HT-29 (cell line): Measurements from ENCODE around the gene IGFL2. TPM values are rescaled to one million over a fixed set of nuclear protein-coding genes. Genes with fewer than 3 reads are reported as not detected.
"Not testable (repeated sequence)": the region's sequence is repeated elsewhere in the genome, so short reads cannot be mapped to it uniquely, and the experiment has no call there.

Experiments
- DNase-seq: peaks from one replicate; pipeline ENCODE4 v3.0.0-alpha.2; 2015; ENCODE audit warnings: low spot score
- total RNA-seq: library from RNA; depleted of rRNA; stranded (reverse); fragments of >200 nt; shearing (Covaris generic); gene quantifications from 2 replicates; pipeline ENCODE4 v1.2.3, GENCODE V29; 2014; rRNA removed

Gene IGFL2
- 1.1 and 1.6 TPM in 2 replicates for total RNA-seq

- peak; percentile 78 for DNase-seq
Observed at GRCh38 chr19:46147791-46148288, at the start of gene IGFL2. Gene IGFL2, plus strand, starts transcription at chr19:46148238. Its CDS starts 41 bp downstream, at chr19:46148279.

DNA sequence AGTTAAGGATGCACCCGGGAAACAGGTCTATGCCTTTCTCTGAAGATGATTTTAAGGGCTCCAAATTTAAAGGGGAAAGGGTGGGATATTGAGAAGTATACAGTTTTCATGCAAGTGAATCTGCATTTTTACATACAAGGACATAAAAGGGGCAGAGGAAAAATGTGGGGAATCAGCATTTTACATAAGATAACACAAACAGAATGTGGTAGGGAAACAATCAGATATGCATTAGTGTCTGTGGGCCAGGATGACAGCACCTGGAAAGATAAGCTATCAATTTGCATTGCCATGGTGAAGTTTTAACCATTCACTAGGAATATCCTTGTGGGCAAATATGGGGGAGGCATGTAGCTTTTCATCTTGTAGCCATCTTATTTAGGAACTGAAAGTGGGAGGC lies 47.7 kb upstream of the IGFL2 start:
- DNase-seq, result no peak

GRCh38 chr19:46101293-46101692 lies 46.7 kb upstream of the IGFL2 start:
- DNase-seq, result no peak

GRCh38 chr19:46102333-46102732 lies 45.7 kb upstream of the IGFL2 start:
- DNase-seq, result not testable (repeated sequence)

DNA sequence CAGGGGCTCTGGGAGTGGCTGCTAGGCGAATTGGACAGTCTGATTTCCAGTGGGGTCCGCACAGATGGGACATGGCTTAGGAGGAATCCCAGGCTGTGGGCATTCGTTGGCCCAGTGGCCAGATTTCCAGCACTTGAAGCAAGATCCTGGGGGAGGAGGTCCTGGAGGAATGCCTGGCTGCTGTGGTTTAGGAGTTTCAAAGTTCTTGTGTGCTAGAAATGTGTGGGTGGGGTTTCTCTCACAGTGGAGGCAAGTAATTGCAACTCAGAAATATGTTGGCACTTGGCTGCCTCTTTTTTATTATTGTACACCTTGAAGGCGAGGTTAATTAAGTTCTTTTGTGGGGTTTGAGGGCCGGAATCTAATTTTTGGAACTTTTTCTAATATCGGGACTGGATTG lies 40.7 kb upstream of the IGFL2 start:
- no peak for DNase-seq

DNA sequence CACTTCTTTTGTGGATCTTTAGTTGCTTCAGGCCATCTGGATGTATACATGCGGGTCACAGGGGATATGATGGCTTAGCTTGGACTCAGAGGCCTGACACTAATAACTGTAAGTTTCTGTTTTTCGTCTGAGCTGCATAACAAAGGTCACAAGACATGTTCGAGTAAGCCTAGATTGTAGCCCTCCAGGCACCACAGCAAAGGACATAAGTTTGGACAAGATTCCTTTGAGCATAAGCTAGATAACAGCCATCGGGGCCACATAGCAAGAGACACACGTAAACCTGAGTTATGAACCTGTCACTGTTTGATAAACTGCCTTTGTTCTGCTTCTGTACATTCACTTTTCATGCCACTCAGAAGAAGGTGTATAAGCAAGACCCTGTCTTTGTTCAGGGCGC lies 38.2 kb upstream of the IGFL2 start:
- DNase-seq, result no peak

- DNase-seq, result no peak
Observed at GRCh38 chr19:46111376-46111775, 36.7 kb upstream of the IGFL2 start.

DNA sequence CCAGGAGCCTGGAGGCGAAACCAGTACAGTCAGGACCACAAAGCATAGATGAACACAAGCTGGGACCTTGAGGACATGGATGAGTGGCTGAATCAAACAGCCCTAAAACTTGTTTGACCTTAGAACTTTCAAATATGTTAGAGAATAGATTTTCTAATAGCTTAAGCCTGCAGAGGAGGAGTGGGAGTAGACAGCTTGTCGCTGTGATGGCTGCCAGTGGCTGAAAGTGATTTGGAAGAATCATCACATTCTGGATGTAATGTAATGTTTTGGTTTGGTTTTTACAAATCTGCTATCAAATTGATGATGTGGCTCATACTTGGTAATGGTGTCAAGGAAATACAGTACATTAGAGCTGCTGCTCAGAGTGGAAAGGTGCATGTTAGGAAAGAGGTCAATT lies 35.5 kb upstream of the IGFL2 start:
- DNase-seq, result no peak

- DNase-seq, result no peak
Observed at GRCh38 chr19:46113726-46114125, 34.3 kb upstream of the IGFL2 start.

DNA sequence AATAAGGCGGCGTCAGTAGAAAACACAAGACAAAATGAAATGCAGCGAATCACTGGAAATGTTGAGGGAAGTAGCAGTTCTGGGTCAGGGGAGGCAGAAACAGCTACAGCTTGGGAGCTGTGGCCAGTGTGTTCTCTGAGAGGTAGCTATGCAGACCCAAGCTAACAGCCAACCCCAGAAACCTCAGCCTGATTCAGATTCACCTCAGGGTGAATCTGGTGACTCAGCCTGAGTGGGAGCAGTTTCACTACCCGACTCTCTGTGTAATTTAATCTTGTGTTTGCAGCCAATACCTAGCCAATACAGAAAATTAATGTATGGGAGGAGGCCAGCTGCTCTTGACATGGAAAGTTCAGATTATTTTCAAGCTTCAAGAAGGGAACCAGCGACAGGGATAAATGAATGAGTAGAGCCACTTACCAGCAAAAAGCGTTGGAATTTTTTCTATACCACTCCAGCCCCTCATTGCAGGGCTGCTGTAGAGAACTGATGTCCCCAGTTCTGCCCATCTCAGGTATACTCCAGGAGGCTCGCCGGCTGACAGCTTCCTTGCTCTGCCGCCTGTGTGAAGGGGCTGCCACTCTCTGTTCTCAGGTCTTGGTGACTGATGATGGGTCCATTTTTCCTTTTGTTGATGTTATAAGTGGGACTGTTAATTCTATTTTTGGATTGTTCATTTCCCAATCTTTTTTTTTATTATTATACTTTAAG lies 32.5 kb upstream of the IGFL2 start:
- no peak for DNase-seq

DNA sequence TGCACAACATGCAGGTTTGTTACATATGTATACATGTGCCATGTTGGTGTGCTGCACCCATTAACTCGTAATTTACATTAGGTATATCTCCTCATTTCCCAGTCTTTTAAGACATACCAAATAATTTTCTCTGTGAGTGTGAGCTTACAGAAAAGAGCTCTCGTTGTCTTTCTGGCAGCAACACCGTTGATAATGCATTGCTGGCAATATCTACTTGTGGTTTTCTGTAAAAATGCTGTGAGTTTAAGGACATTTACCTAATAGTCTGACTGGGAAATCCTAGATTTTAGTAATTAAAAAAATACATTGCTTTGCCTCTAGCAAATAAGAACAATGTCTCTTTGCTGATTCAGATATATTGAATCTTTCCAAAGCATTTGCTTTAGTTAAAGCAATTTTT lies 31.9 kb upstream of the IGFL2 start:
- DNase-seq, result no peak

GRCh38 chr19:46118136-46118535 lies 29.9 kb upstream of the IGFL2 start:
- no peak for DNase-seq

- DNase-seq, result no peak
Observed at GRCh38 chr19:46124638-46125115, 23.4 kb upstream of the IGFL2 start, which contains the start of gene IGFL3. Gene IGFL3, minus strand, starts transcription at chr19:46124688. Its CDS starts 39 bp downstream, at chr19:46124649.

DNA sequence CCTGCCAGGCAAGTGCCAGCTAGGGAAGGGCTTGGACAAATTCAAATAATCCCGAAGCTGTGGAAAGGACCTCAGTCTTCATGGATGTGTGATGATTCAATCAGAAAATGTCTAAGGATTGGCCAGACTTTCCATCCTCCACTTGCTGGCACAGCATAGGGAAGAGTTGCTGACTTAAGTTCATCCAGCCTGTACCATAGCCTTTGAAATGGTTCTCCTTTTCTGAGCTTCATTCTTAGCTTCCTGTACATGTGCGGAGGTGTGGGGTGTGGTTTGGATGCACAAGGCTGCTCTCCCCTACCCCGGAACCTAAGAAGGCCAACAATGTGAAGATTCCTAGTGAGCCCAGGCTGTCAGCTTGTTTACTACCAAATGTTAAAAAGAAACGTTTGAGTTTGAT lies 22.6 kb upstream of the IGFL2 start:
- no peak for DNase-seq

- DNase-seq, result no peak
Observed at GRCh38 chr19:46126086-46126580, 21.9 kb upstream of the IGFL2 start.

GRCh38 chr19:46131485-46132143 lies 16.4 kb upstream of the IGFL2 start:
- DNase-seq, result no peak

- DNase-seq, result peak; percentile 18
Observed at GRCh38 chr19:46132508-46133100, 15.4 kb upstream of the IGFL2 start.

DNA sequence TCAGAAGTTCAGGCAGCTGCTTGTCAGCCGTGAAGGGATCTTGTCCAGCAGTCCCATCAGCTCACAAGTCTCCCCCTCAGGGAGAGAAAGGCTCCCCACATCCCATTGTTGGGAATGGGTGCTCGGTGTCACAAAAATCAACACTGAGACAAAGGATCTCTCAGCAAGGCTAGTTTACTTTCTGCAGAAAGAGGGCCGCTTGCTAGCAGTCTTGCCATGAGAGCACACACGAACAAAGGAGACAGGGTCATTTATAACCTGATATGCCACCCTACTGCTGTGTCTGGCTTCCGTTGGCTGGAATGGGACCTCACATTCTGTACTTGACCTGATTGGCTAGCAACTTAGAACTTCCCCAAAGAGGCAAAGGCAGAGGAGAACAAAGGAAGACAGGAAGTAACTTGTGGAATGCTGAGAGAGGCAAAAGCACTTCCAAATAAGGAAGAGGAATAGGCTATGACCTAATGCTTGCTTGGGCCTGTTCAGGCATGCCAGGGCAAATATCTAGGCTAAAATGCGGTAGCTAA lies 14.9 kb upstream of the IGFL2 start:
- peak; percentile 88 for DNase-seq

DNA sequence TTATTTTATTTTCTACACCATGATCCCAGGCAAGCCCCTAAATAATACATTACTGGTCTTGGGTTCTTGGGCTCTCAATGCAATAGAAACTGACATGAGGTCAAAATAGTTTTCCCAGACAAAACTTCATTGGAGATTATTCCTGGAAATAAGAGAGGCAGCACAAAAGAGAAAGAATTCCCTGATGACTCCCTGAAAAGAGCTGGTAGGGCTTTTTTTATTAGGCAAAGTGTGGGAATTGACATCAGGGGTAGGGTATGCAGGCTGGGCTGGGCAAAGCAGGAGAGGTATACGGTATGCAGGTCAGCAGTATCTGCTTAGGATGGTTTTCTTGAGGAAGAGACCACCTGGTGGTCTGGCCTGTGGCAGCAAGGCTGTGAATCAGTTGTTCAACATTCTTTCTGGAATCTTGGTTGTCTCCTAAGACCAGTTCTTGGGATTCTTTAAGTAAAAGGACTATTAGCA lies 14.2 kb upstream of the IGFL2 start:
- DNase-seq, result peak; percentile 58

- DNase-seq, result peak; percentile 29
Observed at GRCh38 chr19:46134527-46134926, 13.5 kb upstream of the IGFL2 start.

DNA sequence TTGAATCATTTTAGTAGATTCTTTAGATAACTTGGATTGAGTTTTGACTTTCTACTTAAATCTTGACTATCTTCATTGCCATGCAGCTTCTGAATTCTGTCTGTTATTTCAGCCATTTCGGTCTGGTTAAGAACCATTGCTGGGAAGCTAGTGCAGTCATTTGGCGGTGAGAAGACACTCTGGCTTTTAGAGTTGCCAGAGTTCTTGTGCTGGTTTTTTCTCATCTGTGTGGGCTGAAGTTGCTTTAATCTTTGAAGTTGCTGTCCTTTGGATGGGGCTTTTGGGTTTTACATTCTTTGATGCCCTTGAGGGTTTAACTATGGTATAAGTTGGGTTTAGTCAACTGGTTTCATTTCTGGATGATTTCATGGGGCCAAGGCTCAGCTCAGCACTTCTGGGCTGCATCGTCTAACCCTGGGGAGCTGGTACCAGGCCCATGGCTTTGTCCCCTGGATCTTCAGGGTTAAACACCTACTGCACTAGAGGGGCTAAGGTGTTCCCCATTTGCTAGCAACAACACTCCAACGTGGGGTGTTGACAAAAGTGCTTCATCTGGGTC lies 10.0 kb upstream of the IGFL2 start:
- DNase-seq, result no peak

DNA sequence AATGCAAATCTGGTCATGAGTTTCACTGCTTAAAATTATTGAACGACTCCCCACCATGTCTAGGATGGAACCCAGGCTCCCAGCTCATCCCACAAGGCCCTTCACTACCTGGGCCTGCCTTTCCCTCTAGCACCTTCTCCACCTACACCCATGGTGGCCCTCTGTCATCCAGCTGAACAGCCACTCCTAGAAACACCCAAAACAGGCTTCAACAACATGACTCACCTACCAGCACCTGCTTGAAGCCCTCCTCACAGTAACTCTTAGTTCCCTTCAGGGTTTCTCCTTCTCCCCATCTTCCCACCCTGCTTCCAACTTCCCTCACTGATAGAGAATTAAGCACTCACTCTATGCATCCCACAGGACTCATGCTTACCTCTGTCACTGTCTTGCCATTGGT lies 6.6 kb upstream of the IGFL2 start:
- no peak for DNase-seq
